ENCODE data around the gene BLOC1S5. TPM values are rescaled to one million over a fixed set of nuclear protein-coding genes. Genes with fewer than 3 reads are reported as not detected.

Gene BLOC1S5
- total and polyA plus RNA-seq, 2 donors, result 6.3 to 33.7 TPM

GRCh38 chr6:8087870-8088754 lies 23.9 kb upstream of the BLOC1S5 start:
- peaks cover 3% of the 10 kb centered on the region for H3K36me3 ChIP-seq (ENCODE audit: insufficient read depth)
- WGBS, result 98% methylated on average over 5 of the region's 5 CpGs

GRCh38 chr6:8086755-8087306 lies 22.6 kb upstream of the BLOC1S5 start:
- DNase-seq (ENCODE audit: extremely low spot score), result no peak
- Histone ChIP-seq H3K36me3 (ENCODE audit: insufficient read depth) (peaks cover 3% of the 10 kb centered on the region), H3K4me1 (ENCODE audit: insufficient read depth) (no peaks in the 10 kb centered on the region), H3K4me3 (ENCODE audit: low read depth, low read length) (no peak overlapping the region), H3K27ac (ENCODE audit: low read depth) (no peak overlapping the region)
- WGBS, result 92% methylated on average over 9 of the region's 9 CpGs

More at GRCh38 chr6:8087870-8088754, 23.9 kb upstream of the BLOC1S5 start:
- H3K27ac ChIP-seq (ENCODE audit: low read depth), result no peak overlapping the region
- no peaks in the 10 kb centered on the region for H3K4me1 ChIP-seq (ENCODE audit: insufficient read depth)
- H3K4me3 ChIP-seq (ENCODE audit: low read depth, low read length), result no peak overlapping the region
- no peak for DNase-seq (ENCODE audit: extremely low spot score)

- no peak for DNase-seq (ENCODE audit: extremely low spot score)
Observed at GRCh38 chr6:8085053-8085511, 20.9 kb upstream of the BLOC1S5 start.

GRCh38 chr6:8084586-8084985 lies 20.4 kb upstream of the BLOC1S5 start:
- WGBS, result 63% methylated on average over 4 of the region's 4 CpGs
- H3K4me1 ChIP-seq (ENCODE audit: insufficient read depth), result no peaks in the 10 kb centered on the region
- no peak overlapping the region for H3K4me3 ChIP-seq (ENCODE audit: low read depth, low read length)
- peaks cover 3% of the 10 kb centered on the region for H3K36me3 ChIP-seq (ENCODE audit: insufficient read depth)
- DNase-seq (ENCODE audit: extremely low spot score), result no peak
- peak overlapping the region; percentile 23 for H3K27ac ChIP-seq (ENCODE audit: low read depth)

More at GRCh38 chr6:8085053-8085511, 20.9 kb upstream of the BLOC1S5 start:
- Histone ChIP-seq H3K36me3 (ENCODE audit: insufficient read depth) (peaks cover 3% of the 10 kb centered on the region), H3K4me3 (ENCODE audit: low read depth, low read length) (no peak overlapping the region), H3K4me1 (ENCODE audit: insufficient read depth) (no peaks in the 10 kb centered on the region), H3K27ac (ENCODE audit: low read depth) (no peak overlapping the region)
- 60% methylated on average over 2 of the region's 2 CpGs for WGBS

GRCh38 chr6:8082954-8083858 lies 19.0 kb upstream of the BLOC1S5 start:
- Histone ChIP-seq H3K4me3 (ENCODE audit: low read depth, low read length) (no peak overlapping the region), H3K27ac (ENCODE audit: low read depth) (no peak overlapping the region), H3K4me1 (ENCODE audit: insufficient read depth) (no peaks in the 10 kb centered on the region), H3K36me3 (ENCODE audit: insufficient read depth) (no peaks in the 10 kb centered on the region)
- 70% methylated on average over 11 of the region's 11 CpGs for WGBS
- no peak for DNase-seq (ENCODE audit: extremely low spot score)

- Histone ChIP-seq H3K4me1 (ENCODE audit: insufficient read depth) (no peaks in the 10 kb centered on the region), H3K36me3 (ENCODE audit: insufficient read depth) (no peaks in the 10 kb centered on the region), H3K4me3 (ENCODE audit: low read depth, low read length) (no peak overlapping the region), H3K27ac (ENCODE audit: low read depth) (no peak overlapping the region)
- WGBS, result 95% methylated on average over 1 of the region's 1 CpG
- DNase-seq (ENCODE audit: extremely low spot score), result no peak
Observed at GRCh38 chr6:8082572-8082953, 18.4 kb upstream of the BLOC1S5 start.

GRCh38 chr6:8080362-8081151 lies 16.4 kb upstream of the BLOC1S5 start:
- no peak overlapping the region for H3K27ac ChIP-seq (ENCODE audit: low read depth)
- H3K4me1 ChIP-seq (ENCODE audit: insufficient read depth), result no peaks in the 10 kb centered on the region
- H3K36me3 ChIP-seq (ENCODE audit: insufficient read depth), result no peaks in the 10 kb centered on the region
- H3K4me3 ChIP-seq (ENCODE audit: low read depth, low read length), result no peak overlapping the region
- no peak for DNase-seq (ENCODE audit: extremely low spot score)
- 82% methylated on average over 4 of the region's 4 CpGs for WGBS

- no peaks in the 10 kb centered on the region for H3K4me1 ChIP-seq (ENCODE audit: insufficient read depth)
- no peak overlapping the region for H3K4me3 ChIP-seq (ENCODE audit: low read depth, low read length)
- no peak overlapping the region for H3K27ac ChIP-seq (ENCODE audit: low read depth)
- DNase-seq (ENCODE audit: extremely low spot score), result no peak
- 81% methylated on average over 2 of the region's 2 CpGs for WGBS
- H3K36me3 ChIP-seq (ENCODE audit: insufficient read depth), result no peaks in the 10 kb centered on the region
Observed at GRCh38 chr6:8079126-8079525, 14.9 kb upstream of the BLOC1S5 start.

GRCh38 chr6:8077991-8078390 lies 13.8 kb upstream of the BLOC1S5 start:
- no peak overlapping the region for H3K27ac ChIP-seq (ENCODE audit: low read depth)
- no peak overlapping the region for H3K4me3 ChIP-seq (ENCODE audit: low read depth, low read length)
- no peak for DNase-seq (ENCODE audit: extremely low spot score)
- 95% methylated on average over 2 of the region's 2 CpGs for WGBS
- H3K4me1 ChIP-seq (ENCODE audit: insufficient read depth), result no peaks in the 10 kb centered on the region
- H3K36me3 ChIP-seq (ENCODE audit: insufficient read depth), result no peaks in the 10 kb centered on the region

GRCh38 chr6:8075704-8076103 lies 11.5 kb upstream of the BLOC1S5 start:
- Histone ChIP-seq H3K4me1 (ENCODE audit: insufficient read depth) (no peaks in the 10 kb centered on the region), H3K27ac (ENCODE audit: low read depth) (no peak overlapping the region), H3K4me3 (ENCODE audit: low read depth, low read length) (no peak overlapping the region), H3K36me3 (ENCODE audit: insufficient read depth) (no peaks in the 10 kb centered on the region)
- 88% methylated on average over 3 of the region's 3 CpGs for WGBS
- DNase-seq (ENCODE audit: extremely low spot score), result no peak

GRCh38 chr6:8075185-8075584 lies 11.0 kb upstream of the BLOC1S5 start:
- Histone ChIP-seq H3K4me3 (ENCODE audit: low read depth, low read length) (no peak overlapping the region), H3K27ac (ENCODE audit: low read depth) (no peak overlapping the region), H3K36me3 (ENCODE audit: insufficient read depth) (no peaks in the 10 kb centered on the region), H3K4me1 (ENCODE audit: insufficient read depth) (no peaks in the 10 kb centered on the region)
- WGBS, result 89% methylated on average over 4 of the region's 4 CpGs
- DNase-seq (ENCODE audit: extremely low spot score), result no peak

GRCh38 chr6:8074213-8074612 lies 10.0 kb upstream of the BLOC1S5 start:
- H3K4me3 ChIP-seq (ENCODE audit: low read depth, low read length), result no peak overlapping the region
- no peaks in the 10 kb centered on the region for H3K4me1 ChIP-seq (ENCODE audit: insufficient read depth)
- WGBS, result 66% methylated on average over 4 of the region's 4 CpGs
- H3K27ac ChIP-seq (ENCODE audit: low read depth), result no peak overlapping the region
- DNase-seq (ENCODE audit: extremely low spot score), result no peak
- H3K36me3 ChIP-seq (ENCODE audit: insufficient read depth), result no peaks in the 10 kb centered on the region

- no peaks in the 10 kb centered on the region for H3K36me3 ChIP-seq (ENCODE audit: insufficient read depth)
- no peak for DNase-seq (ENCODE audit: extremely low spot score)
- H3K4me3 ChIP-seq (ENCODE audit: low read depth, low read length), result no peak overlapping the region
- 78% methylated on average over 3 of the region's 3 CpGs for WGBS
- no peak overlapping the region for H3K27ac ChIP-seq (ENCODE audit: low read depth)
- H3K4me1 ChIP-seq (ENCODE audit: insufficient read depth), result no peaks in the 10 kb centered on the region
Observed at GRCh38 chr6:8073758-8074157, 9.6 kb upstream of the BLOC1S5 start.

All from urinary bladder (tissue), 4 donors.